RWPE1 (cell line): Measurements from ENCODE around the gene FOLR2.

Experiments used
- CTCF ChIA-PET: fragments of 350-600 bp; sonication (Branson Sonifier 250); formaldehyde crosslinking; extraction: SDS; loops from one replicate; lab custom pipeline; 2021; lab: Yijun Ruan, JAX
- POLR2A ChIA-PET: fragments of 400-600 bp; formaldehyde crosslinking; extraction: SDS; loops from one replicate; lab custom pipeline; 2020; ENCODE audit warnings: antibody characterized with exemption; ENCODE audit not compliant: low non-redundant PET; lab: Yijun Ruan, JAX
- DNase-seq: peaks from one replicate; pipeline ENCODE4 v3.0.0; 2012; ENCODE audit warnings: low spot score
- H3K27ac ChIP-seq: fragments of 450-650 bp; 2 replicates; pipeline ENCODE4 v1.5.1; 2017
- TF ChIP-seq, protein P1 (sequence below): fragments of 450-650 bp; conservative IDR thresholded peaks from 2 replicates; pipeline ENCODE4 v1.5.1; 2017; ENCODE audit warnings: low read depth, mild to moderate bottlenecking

The FOLR2 gene

DNA sequence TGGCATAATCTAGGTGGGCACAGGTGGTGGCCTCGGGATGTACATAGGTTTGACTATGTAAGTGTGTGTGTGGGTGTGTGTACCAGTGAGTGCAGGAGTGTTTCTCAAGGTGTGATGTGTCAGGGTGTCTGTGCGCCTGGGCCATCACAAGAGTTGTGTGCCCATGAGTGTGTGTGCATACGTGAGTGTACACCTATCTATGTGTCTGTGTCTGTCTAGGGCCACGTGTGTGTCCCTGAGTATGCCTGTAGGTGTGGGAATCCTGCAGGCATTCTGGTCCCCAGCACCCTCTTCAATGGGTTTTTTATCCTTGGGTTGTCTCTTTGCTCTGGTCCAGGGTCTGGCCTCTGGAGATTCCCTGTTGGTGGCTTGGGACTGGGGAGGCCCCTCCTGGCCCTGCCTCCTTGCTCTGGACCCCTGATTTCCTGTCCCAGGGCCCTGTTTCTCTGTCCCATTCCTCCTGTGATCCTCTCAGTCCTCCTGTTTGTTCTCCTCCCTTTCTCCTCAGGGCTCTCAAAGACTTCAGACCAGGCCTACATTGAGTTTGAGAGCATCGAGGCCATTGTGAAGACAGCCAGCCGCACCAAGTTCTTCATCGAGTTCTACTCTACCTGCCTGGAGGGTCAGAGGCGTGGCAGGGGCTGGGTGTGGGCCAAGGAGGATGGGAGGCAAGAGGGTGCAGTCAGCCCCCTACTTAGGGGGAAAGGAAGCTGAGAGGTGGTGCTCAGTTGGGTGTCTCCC lies 17.3 kb downstream of the FOLR2 start:
- H3K27ac ChIP-seq = peak overlapping the region; percentile 62
- ChIA-PET CTCF (no interaction called here), POLR2A (no interaction called here)
- TF ChIP-seq, protein P1, sequence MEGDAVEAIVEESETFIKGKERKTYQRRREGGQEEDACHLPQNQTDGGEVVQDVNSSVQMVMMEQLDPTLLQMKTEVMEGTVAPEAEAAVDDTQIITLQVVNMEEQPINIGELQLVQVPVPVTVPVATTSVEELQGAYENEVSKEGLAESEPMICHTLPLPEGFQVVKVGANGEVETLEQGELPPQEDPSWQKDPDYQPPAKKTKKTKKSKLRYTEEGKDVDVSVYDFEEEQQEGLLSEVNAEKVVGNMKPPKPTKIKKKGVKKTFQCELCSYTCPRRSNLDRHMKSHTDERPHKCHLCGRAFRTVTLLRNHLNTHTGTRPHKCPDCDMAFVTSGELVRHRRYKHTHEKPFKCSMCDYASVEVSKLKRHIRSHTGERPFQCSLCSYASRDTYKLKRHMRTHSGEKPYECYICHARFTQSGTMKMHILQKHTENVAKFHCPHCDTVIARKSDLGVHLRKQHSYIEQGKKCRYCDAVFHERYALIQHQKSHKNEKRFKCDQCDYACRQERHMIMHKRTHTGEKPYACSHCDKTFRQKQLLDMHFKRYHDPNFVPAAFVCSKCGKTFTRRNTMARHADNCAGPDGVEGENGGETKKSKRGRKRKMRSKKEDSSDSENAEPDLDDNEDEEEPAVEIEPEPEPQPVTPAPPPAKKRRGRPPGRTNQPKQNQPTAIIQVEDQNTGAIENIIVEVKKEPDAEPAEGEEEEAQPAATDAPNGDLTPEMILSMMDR = no peak
- no peak for DNase-seq

- DNase-seq = no peak
- TF ChIP-seq, protein P1 = no peak
- ChIA-PET POLR2A (no interaction called here), CTCF (no interaction called here)
- H3K27ac ChIP-seq = peak overlapping the region; percentile 62
These were observed 17.9 kb downstream of the FOLR2 start for GRCh38 chr11:72234514-72234830.

- TF ChIP-seq, protein P1 = no peak
- ChIA-PET CTCF (no interaction called here), POLR2A (no interaction called here)
- H3K27ac ChIP-seq = peak overlapping the region; percentile 62
- no peak for DNase-seq
These were observed 18.3 kb downstream of the FOLR2 start for GRCh38 chr11:72234920-72235319.

DNA sequence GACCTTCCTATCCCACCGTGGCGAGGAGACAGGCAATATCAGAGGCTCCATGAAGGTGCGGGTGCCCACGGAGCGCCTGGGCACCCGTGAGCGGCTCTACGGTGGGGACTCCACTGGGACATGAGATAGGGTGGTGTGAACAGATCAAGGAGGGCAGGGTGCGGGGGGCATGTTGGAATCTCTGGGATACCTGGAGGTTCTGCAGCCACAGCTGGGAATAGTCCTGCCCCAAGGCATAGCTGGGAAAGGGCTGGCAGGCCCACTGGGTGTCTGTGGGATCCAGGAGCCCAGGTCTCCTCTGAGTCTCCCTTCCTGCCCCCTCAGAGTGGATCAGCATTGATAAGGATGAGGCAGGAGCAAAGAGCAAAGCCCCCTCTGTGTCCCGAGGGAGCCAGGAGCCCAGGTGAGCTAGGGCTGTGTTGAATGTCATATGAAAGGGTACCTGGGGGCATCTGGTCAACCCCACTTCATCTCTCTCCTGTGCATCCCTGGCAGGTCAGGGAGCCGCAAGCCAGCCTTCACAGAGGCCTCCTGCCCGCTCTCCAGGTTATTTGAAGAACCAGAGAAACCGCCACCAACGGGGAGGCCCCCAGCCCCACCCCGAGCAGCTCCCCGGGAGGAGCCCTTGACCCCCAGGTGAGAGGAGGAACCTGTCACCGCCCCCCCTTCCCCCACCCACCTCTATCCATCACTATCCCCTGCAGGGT lies 18.9 kb downstream of the FOLR2 start:
- CTCF ChIA-PET = interaction anchor here (0.9 to 1.4 kb wide), 2 partner anchors 198 to 210 kb away, joined by 6 read pairs; no protein-coding TSS in a partner anchor
- TF ChIP-seq, protein P1 = no peak
- POLR2A ChIA-PET = interaction anchor here (0.8 kb wide), 1 partner anchor 12 kb away, joined by 3 read pairs; no protein-coding TSS in a partner anchor
- no peak for DNase-seq
- H3K27ac ChIP-seq = peak overlapping the region; percentile 62

DNA sequence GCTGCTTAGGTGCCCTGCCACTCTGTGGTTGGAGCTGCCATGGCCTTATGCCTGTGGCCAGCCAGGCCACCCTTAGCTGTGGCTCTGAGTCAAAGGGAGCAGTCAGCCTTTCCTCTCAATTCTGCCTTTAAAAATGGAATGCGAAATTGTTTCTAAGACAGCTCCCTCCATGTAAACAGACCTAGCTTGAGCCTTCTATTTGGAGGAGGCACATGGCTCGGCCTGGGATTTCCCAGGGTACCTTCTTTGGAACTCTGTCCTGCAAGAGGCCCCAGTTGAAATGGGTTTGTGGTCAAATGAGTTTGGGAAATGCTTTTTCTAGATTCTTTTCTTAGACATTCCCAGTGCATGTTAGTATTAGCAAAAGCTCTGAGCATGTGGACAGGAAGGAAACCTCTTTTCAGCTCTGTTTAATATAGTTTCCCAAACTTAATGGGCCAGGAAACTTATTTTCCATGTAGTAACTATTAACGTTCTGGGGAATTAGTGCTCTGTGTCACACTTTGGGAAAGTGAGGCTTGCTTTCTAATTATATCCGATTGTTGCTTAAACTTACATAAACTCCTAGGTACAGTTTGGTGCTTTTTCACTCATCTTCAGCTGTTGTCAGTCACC lies 19.6 kb downstream of the FOLR2 start:
- H3K27ac ChIP-seq = peak overlapping the region; percentile 62
- CTCF ChIA-PET = interaction anchor here (0.5 to 1.4 kb wide), 3 partner anchors 198 to 211 kb away, joined by 3 to 6 read pairs (median 6); partner anchors contain the start of gene CLPB
- TF ChIP-seq, protein P1 = no peak
- POLR2A ChIA-PET = interaction anchor here (0.8 kb wide), 1 partner anchor 13 kb away, joined by 3 read pairs; no protein-coding TSS in a partner anchor
- no peak for DNase-seq

DNA sequence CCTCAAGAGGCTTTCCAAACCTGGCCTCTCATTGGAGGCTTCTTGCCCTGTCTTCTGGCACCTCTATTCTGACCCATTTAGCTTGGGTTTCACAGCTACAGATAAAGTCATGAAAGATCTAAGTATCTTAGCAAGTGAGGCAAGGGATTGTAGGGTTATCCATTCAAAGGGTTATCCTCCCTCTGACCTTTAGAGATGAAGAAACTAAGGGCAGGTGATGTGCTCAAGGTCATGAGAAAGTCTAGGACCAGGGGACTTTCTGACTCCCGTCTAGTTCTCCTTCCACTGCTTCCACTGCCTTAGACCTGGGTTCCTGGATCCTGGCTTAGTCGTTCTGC lies 20.1 kb downstream of the FOLR2 start:
- no peak for DNase-seq
- TF ChIP-seq, protein P1 = no peak
- ChIA-PET POLR2A (interaction anchor here (0.7 kb wide), 1 partner anchor 12 kb away, joined by 3 read pairs; the partner anchor contains the start of gene INPPL1), CTCF (interaction anchor here (0.5 to 1.4 kb wide), 4 partner anchors 20 to 212 kb away, joined by 3 to 6 read pairs (median 4); partner anchors contain the start of gene CLPB)
- peak overlapping the region; percentile 76 for H3K27ac ChIP-seq
